Right renal cortex interstitium (tissue), 3 donors: Measurements from ENCODE around the gene PFKFB2. TPM values are rescaled to one million over a fixed set of nuclear protein-coding genes. Genes with fewer than 3 reads are reported as not detected.

ENCODE experiments used
- DNase-seq, 3 donors: peaks; one replicate each; pipeline ENCODE4 v3.0.0-alpha.2; 2013; ENCODE audit warnings: low read depth in 3 of 3, low spot score in 2 of 3
- polyA plus RNA-seq, 3 donors: library from polyadenylated mRNA; unstranded; fragments of 120-200 nt; gene quantifications; one replicate each; pipeline ENCODE4 v1.2.1, GENCODE V29; 2013; ENCODE audit not compliant: insufficient read length in 3 of 3

PFKFB2 gene
- polyA plus RNA-seq, 3 donors, result 15.1 to 17.0 (median 15.4) TPM

DNA sequence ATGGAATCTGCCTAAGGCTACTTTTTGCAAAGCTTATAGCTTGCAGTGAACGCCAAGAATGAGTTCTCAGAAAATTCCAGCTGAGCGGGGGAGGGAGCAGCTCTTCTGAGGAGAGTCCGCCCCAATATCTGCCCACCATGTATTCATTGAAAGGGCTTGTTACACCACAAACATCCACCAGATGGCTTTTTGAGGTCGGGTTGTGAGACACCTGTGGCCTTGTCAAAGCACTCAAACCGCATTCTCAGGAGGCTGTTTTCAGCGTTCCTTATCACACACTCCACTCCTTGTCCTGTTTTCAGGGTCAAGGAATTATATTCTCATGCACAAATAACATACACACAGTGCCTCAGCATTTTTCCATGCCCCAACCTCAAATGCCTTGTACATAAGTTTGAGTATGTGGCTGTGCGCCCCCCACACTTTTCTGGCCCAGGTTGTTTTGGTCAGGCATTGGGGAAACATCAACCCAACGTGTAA, 31.7 kb downstream of the PFKFB2 start:
- DNase-seq, result peak in 2 of 3 donors; percentile 52 to 68

GRCh38 chr1:207085887-207086286, 32.8 kb downstream of the PFKFB2 start:
- no peak for DNase-seq

GRCh38 chr1:207088161-207088560, 35.1 kb downstream of the PFKFB2 start:
- no peak for DNase-seq

DNA sequence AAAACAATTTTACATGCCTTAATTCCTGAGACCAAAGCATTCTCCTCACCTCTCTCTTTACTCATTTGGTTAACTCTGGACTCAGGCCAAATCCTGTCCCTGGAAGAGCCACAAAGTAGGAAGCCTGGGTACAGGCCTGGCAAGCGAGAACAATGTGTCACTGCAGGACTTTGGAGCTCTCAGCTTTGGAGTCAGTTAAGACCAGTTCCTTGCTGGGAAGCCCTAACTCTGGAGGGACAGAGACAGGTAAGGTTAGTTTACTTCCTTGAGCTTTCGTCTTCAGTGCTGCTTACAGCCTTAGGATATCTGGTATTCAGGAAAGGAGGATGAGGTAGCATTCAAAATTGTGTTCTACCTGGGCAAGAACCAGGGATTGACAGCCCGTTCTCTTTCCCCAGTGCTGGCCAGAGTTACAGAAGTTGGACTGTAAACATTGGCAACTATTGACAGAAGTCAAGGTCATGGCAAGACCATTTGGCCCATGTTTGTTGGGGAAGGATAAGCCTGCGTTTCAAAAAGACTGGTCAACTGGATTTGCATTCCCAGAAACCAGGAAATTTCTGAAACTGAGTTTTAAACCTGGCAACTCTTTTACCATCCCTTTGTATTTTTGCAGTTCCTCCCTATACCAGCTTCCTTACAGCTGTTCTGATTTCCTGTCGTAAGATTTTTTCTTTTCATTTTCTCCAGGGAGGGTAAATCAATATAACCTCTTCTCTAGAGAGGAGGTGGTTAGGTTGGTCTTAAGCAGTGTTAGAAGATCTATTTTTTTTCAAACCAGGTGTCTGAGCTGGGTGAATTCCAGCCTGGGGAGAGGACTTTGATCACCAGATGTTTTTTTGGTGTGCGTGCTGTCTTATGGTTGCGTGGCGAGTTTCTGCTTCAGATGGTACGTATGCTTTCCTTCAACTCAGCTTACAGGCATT, 35.9 kb downstream of the PFKFB2 start, which contains the start of gene C4BPB:
Gene C4BPB, plus strand, starts transcription at position 160 of the 926 bp plus-strand sequence. Its CDS starts 672 bp downstream, at position 832.
- DNase-seq, result no peak

DNA sequence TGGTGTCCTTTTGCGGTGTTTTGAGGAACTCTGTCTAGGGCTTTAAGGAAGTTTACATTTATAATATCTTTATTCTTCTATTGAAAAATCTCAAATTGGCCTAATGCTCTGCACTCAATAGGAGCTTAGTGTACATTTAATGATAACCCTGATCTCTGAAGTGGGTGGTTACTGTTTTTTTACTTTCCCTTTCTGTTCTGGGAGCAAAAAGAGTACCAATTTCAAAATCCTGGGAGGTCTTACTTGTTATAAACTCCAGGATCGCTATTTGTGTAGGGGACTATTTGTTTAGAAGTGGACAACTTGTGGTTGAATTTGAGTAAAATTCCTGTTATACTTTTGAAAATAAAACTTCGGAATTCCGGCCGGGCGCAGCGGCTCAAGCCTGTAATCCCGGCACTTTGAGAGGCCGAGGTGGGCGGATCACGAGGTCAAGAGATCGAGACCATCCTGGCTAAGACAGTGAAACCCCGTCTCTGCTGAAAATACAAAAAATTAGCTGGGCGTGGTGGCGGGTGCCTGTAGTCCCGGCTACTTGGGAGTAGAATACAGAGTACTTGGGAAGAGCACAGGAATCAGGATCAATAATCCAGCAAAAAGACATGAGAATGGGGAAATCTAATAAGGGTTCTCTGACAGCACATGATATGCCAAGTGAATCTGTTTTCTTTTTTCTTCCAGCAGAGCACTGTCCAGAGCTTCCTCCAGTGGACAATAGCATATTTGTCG, 36.7 kb downstream of the PFKFB2 start:
- DNase-seq, result no peak

GRCh38 chr1:207091200-207091908, 38.3 kb downstream of the PFKFB2 start:
- no peak for DNase-seq

DNA sequence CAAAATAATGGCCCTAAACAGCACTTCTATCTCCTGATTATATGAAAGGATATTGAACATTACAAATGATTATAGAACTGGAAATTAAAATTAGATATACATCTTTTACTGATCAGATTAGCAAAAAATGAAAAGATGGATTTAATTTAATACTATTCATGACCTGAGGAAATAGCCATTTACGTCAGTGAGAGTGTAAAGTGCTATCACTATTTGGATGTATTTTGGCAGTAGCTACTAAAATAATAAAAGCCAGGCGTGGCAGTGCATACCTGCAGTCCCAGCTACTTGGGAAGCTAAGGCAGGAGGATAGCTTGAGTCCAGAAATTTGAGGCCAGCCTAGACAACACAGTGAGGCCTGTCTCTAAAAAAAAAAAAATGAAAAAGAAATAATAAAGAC, 40.9 kb downstream of the PFKFB2 start:
- no peak for DNase-seq

- DNase-seq, result no peak
Measured at GRCh38 chr1:207097871-207098324, 44.8 kb downstream of the PFKFB2 start.

DNA sequence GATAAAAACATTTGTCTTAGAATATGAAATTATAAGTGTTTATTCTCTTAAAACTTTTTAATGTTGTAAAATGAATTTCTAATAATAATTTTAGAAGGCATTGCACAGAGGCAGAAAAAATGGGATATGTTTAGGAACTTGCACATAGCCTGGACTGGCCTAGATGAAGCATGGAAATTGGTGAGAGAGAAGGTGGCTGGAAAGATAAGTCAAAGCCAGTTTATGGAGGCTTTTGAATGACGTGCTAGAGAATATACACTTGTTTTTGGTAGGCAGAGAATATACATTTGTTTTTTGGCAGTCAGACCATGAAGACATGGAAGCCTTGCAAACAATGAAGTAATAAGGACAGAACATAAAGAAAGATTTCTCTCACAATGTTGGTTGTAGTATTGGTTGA, 48.6 kb downstream of the PFKFB2 start:
- no peak for DNase-seq

- DNase-seq, result no peak
Measured at GRCh38 chr1:207102146-207102545, 49.1 kb downstream of the PFKFB2 start.

DNA sequence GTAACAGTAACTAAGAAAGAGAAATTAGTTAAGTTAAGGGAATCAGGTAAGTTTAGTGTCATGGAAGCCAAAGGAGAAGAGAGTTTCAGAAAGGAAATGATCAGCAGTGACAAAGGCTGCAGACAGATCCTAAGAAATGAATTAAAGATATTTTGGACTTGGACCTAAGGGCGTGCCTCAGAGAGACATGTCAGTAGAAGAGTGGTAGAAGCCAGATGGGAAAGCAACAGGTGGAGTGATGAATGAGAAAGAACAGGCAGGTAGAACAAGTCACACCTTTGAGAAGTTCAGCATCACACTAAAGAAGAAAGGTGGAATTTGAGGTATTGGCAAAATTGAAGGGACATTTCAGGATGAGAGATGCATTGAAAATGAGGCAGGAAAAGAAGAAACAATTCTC, 49.6 kb downstream of the PFKFB2 start:
- DNase-seq, result no peak

GRCh38 chr1:207103892-207104373, 50.9 kb downstream of the PFKFB2 start, which contains the start of gene C4BPA:
TSS of gene C4BPA (plus strand) at chr1:207104233. CDS start at chr1:207113026, 8,793 bp downstream.
- DNase-seq, result no peak

- DNase-seq, result no peak
Measured at GRCh38 chr1:207109004-207109403, 55.9 kb downstream of the PFKFB2 start.

DNA sequence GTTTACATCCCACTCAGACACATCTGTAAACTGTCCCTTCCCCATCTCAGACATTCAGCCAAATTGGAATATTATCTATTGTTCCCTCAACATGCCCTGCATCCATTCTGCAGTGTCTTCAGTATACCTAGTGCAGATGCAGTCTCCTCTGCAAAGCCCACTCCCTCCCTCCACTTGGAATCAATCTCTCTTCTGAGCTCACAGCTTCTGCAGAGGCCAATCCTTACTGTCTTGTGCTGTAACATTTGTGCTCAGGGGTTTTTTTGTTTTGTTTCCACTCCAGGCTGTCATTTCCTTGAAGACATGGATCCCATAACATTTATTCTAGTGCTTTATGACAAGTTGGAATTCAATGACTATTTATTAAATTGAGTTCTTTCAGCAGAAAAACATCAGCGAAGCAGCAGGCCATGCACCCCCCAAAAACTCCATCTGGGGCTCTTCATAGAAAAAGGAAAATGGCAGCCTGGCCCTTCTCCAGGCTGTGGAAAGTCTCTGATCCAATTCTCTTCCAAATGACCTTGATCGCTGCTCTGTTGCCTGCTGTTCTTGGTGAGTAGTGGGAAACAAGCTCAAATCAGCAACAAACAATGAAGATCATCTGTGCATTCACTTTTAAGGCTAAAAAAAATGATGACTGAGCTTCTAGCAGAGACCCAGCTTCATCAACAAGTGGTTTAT, 59.7 kb downstream of the PFKFB2 start:
- peak; percentile 14 to 29 (median 15) for DNase-seq

GRCh38 chr1:207115269-207115668, 62.2 kb downstream of the PFKFB2 start:
- no peak for DNase-seq

DNA sequence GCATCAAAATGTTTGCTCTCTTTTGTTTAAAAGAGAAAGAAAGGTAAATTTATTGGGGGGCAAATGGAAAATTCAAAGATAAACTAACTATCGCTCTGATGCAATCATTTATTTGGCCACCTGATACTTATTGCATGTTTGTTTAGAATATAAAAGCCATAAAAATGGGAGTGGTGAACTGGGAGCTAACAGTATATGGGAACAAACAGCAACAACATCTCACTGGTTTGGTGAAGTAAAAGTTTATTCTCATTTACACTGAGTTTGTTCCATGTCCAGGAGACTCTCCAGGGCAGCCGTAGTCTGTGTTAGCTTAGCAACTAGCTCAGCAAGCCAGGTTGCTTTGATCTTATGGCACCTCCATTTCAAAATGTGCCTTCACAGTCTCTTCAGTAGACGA, 71.3 kb downstream of the PFKFB2 start:
- no peak for DNase-seq

GRCh38 chr1:207128336-207128921, 75.4 kb downstream of the PFKFB2 start:
- no peak for DNase-seq

DNA sequence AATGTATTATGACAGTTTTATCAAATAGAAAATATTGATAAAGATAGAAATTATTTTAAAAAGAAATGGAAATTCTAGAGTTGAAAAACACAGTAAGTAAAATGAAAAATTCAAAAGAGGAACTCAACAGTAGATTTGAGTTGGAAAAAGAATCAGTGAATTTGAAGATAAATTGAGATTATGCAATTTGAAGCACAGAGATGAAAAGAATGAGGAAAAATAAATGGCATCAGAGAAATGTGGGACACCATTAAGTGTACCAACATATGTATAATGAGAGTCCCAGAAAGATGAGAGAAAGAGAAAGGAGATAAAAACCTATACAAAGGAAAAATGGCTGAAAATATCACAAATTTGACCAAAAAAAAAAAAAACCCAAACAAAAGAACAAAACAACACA, 76.0 kb downstream of the PFKFB2 start:
- no peak for DNase-seq
